GF-D8 (cell line): ENCODE measurements around the gene KANSL1.

Experiments used
- DNase-seq: peaks from one replicate; lab custom pipeline; 2025; lab: John Stamatoyannopoulos, UW

Gene KANSL1

GRCh38 chr17:46000292-46000691, 192.9 kb downstream of the KANSL1 start:
- no peak for DNase-seq

GRCh38 chr17:45999900-46000290, 193.3 kb downstream of the KANSL1 start:
- DNase-seq, result no peak

GRCh38 chr17:45998987-45999899, 194.0 kb downstream of the KANSL1 start, which contains the start of gene STH:
Gene STH (plus strand): TSS chr17:45999250. CDS start chr17:45999280, 30 bp downstream.
- no peak for DNase-seq

- no peak for DNase-seq
Observed at GRCh38 chr17:45997624-45998023, 195.6 kb downstream of the KANSL1 start.

GRCh38 chr17:45997166-45997565, 196.1 kb downstream of the KANSL1 start:
- no peak for DNase-seq

GRCh38 chr17:45996282-45996937, 196.8 kb downstream of the KANSL1 start:
- no peak for DNase-seq

- DNase-seq, result no peak
Observed at GRCh38 chr17:45995627-45996270, 197.5 kb downstream of the KANSL1 start.

- DNase-seq, result no peak
Observed at GRCh38 chr17:45994987-45995386, 198.2 kb downstream of the KANSL1 start.

- DNase-seq, result no peak
Observed at GRCh38 chr17:45993962-45994627, 199.1 kb downstream of the KANSL1 start.

GRCh38 chr17:45992904-45993303, 200.3 kb downstream of the KANSL1 start:
- DNase-seq, result no peak

- DNase-seq, result no peak
Observed at GRCh38 chr17:45992175-45992574, 201.1 kb downstream of the KANSL1 start.

- DNase-seq, result no peak
Observed at GRCh38 chr17:45991341-45991740, 201.9 kb downstream of the KANSL1 start.

- DNase-seq, result no peak
Observed at GRCh38 chr17:45990886-45991285, 202.3 kb downstream of the KANSL1 start.

GRCh38 chr17:45989759-45990158, 203.5 kb downstream of the KANSL1 start:
- no peak for DNase-seq

GRCh38 chr17:45987706-45988105, 205.5 kb downstream of the KANSL1 start:
- DNase-seq, result no peak

- no peak for DNase-seq
Observed at GRCh38 chr17:45986056-45986455, 207.2 kb downstream of the KANSL1 start.

GRCh38 chr17:45985447-45985846, 207.8 kb downstream of the KANSL1 start:
- DNase-seq, result no peak

GRCh38 chr17:45984368-45984767, 208.9 kb downstream of the KANSL1 start:
- no peak for DNase-seq

- no peak for DNase-seq
Observed at GRCh38 chr17:45983614-45984310, 209.5 kb downstream of the KANSL1 start.

GRCh38 chr17:45982791-45983613, 210.2 kb downstream of the KANSL1 start:
- no peak for DNase-seq

- DNase-seq, result no peak
Observed at GRCh38 chr17:45981306-45981705, 211.9 kb downstream of the KANSL1 start.
